Mucosa of stomach (tissue), 1 donor: ENCODE data around the gene JUND.

Experiments
- H3K27me3 ChIP-seq: one replicate; pipeline ENCODE4 v1.7.0; 2013; ENCODE audit warnings: mild to moderate bottlenecking, low read length; ENCODE audit not compliant: control insufficient read depth, insufficient read depth
- H3K36me3 ChIP-seq: one replicate; pipeline ENCODE4 v1.7.0; 2013; ENCODE audit warnings: low read length; ENCODE audit not compliant: control insufficient read depth, insufficient read depth
- H3K4me1 ChIP-seq: one replicate; pipeline ENCODE4 v1.7.0; 2013; ENCODE audit warnings: mild to moderate bottlenecking, low read length; ENCODE audit not compliant: control insufficient read depth, insufficient read depth
- H3K4me3 ChIP-seq: one replicate; pipeline ENCODE4 v1.7.0; 2013; ENCODE audit warnings: low read length
- H3K9ac ChIP-seq: one replicate; pipeline ENCODE4 v1.7.0; 2013; ENCODE audit warnings: mild to moderate bottlenecking, low read length, moderate library complexity
- H3K9me3 ChIP-seq: one replicate; pipeline ENCODE4 v1.7.0; 2013; ENCODE audit warnings: mild to moderate bottlenecking, low read length, moderate library complexity; ENCODE audit not compliant: control insufficient read depth
- donor health status: Pancreatic carcinoma.

JUND gene

GRCh38 chr19:18269070-18269723, 12.2 kb downstream of the JUND start:
- Histone ChIP-seq H3K27me3 (no peaks in the 10 kb centered on the region), H3K4me3 (no peak overlapping the region), H3K4me1 (peaks cover 9% of the 10 kb centered on the region), H3K9me3 (no peaks in the 10 kb centered on the region), H3K9ac (no peak overlapping the region), H3K36me3 (peaks cover 11% of the 10 kb centered on the region)

GRCh38 chr19:18266771-18267686, 14.4 kb downstream of the JUND start:
- H3K4me3 ChIP-seq: no peak overlapping the region
- H3K36me3 ChIP-seq: peaks cover 18% of the 10 kb centered on the region

GRCh38 chr19:18265582-18265981, 15.8 kb downstream of the JUND start:
- Histone ChIP-seq H3K4me3 (no peak overlapping the region), H3K36me3 (peaks cover 18% of the 10 kb centered on the region), H3K9ac (no peak overlapping the region), H3K4me1 (no peaks in the 10 kb centered on the region), H3K9me3 (no peaks in the 10 kb centered on the region), H3K27me3 (no peaks in the 10 kb centered on the region)

More at GRCh38 chr19:18266771-18267686, 14.4 kb downstream of the JUND start:
- Histone ChIP-seq H3K27me3 (no peaks in the 10 kb centered on the region), H3K9me3 (no peaks in the 10 kb centered on the region), H3K9ac (no peak overlapping the region), H3K4me1 (no peaks in the 10 kb centered on the region)

GRCh38 chr19:18264971-18265540, 16.4 kb downstream of the JUND start:
- Histone ChIP-seq H3K9me3 (no peaks in the 10 kb centered on the region), H3K4me1 (no peaks in the 10 kb centered on the region), H3K9ac (no peak overlapping the region), H3K4me3 (no peak overlapping the region), H3K27me3 (no peaks in the 10 kb centered on the region), H3K36me3 (peaks cover 18% of the 10 kb centered on the region)

GRCh38 chr19:18264137-18264854, 17.1 kb downstream of the JUND start:
- Histone ChIP-seq H3K9me3 (no peaks in the 10 kb centered on the region), H3K9ac (no peak overlapping the region), H3K4me3 (no peak overlapping the region), H3K36me3 (peaks cover 18% of the 10 kb centered on the region), H3K4me1 (no peaks in the 10 kb centered on the region), H3K27me3 (no peaks in the 10 kb centered on the region)

GRCh38 chr19:18263324-18264136, 17.9 kb downstream of the JUND start:
- H3K36me3 ChIP-seq: peaks cover 18% of the 10 kb centered on the region
- H3K4me3 ChIP-seq: no peak overlapping the region
- H3K9ac ChIP-seq: no peak overlapping the region
- H3K4me1 ChIP-seq: no peaks in the 10 kb centered on the region
- no peaks in the 10 kb centered on the region for H3K27me3 ChIP-seq
- no peaks in the 10 kb centered on the region for H3K9me3 ChIP-seq

GRCh38 chr19:18262917-18263316, 18.5 kb downstream of the JUND start:
- H3K36me3 ChIP-seq: peaks cover 18% of the 10 kb centered on the region
- H3K27me3 ChIP-seq: no peaks in the 10 kb centered on the region
- no peak overlapping the region for H3K9ac ChIP-seq
- no peak overlapping the region for H3K4me3 ChIP-seq
- H3K4me1 ChIP-seq: no peaks in the 10 kb centered on the region
- no peaks in the 10 kb centered on the region for H3K9me3 ChIP-seq

GRCh38 chr19:18262144-18262543, 19.3 kb downstream of the JUND start:
- no peaks in the 10 kb centered on the region for H3K9me3 ChIP-seq
- H3K27me3 ChIP-seq: no peaks in the 10 kb centered on the region
- no peaks in the 10 kb centered on the region for H3K4me1 ChIP-seq
- no peak overlapping the region for H3K4me3 ChIP-seq
- no peak overlapping the region for H3K9ac ChIP-seq
- H3K36me3 ChIP-seq: peaks cover 18% of the 10 kb centered on the region

GRCh38 chr19:18261474-18261873, 19.9 kb downstream of the JUND start:
- no peaks in the 10 kb centered on the region for H3K4me1 ChIP-seq
- H3K36me3 ChIP-seq: peaks cover 12% of the 10 kb centered on the region
- H3K4me3 ChIP-seq: no peak overlapping the region
- no peaks in the 10 kb centered on the region for H3K27me3 ChIP-seq
- H3K9me3 ChIP-seq: no peaks in the 10 kb centered on the region
- H3K9ac ChIP-seq: no peak overlapping the region

- no peak overlapping the region for H3K9ac ChIP-seq
- peaks cover 7% of the 10 kb centered on the region for H3K4me1 ChIP-seq
- H3K9me3 ChIP-seq: no peaks in the 10 kb centered on the region
- no peaks in the 10 kb centered on the region for H3K27me3 ChIP-seq
- H3K4me3 ChIP-seq: no peak overlapping the region
- peaks cover 8% of the 10 kb centered on the region for H3K36me3 ChIP-seq
These were observed 21.5 kb downstream of the JUND start for GRCh38 chr19:18259893-18260292.
